ENCODE measurements around the gene SEPTIN6. TPM values are rescaled to one million over a fixed set of nuclear protein-coding genes. Genes with fewer than 3 reads are reported as not detected.

SEPTIN6 gene
- polyA plus RNA-seq, 1 of the 3 experiments (the other 2 are of a cell fraction) = 33.1 TPM

GRCh38 chrX:119706616-119707015 lies 13.6 kb upstream of the SEPTIN6 start:
- Histone ChIP-seq H2AFZ (ENCODE audit: low read depth) (no peak overlapping the region), H3K4me3 (ENCODE audit: low read depth in 2 of 2, low read length in 1 of 2) (no peak overlapping the region), H3K79me2 (ENCODE audit: insufficient read depth) (no peaks in the 10 kb centered on the region), H3K27ac (ENCODE audit: low read depth in 2 of 2, low read length in 1 of 2) (no peak overlapping the region), H3K9me2 (no peaks in the 10 kb centered on the region), H3K4me2 (no peak overlapping the region), H4K20me1 (ENCODE audit: insufficient read depth) (no peaks in the 10 kb centered on the region), H3K36me3 (replicated peaks in 1 of 2; ENCODE audit: control insufficient read depth in 1 of 2, insufficient read depth in 2 of 2, low read length in 1 of 2) (no peaks in the 10 kb centered on the region), H3K9ac (no peak overlapping the region), H3K27me3 (ENCODE audit: insufficient read depth) (0 out of 2 replicates have a peak, but pooled peaks cover 8% of the 10 kb centered on the region), H3F3A (replicated peaks; ENCODE audit: insufficient read depth) (no peaks in the 10 kb centered on the region), H3K4me1 (ENCODE audit: control insufficient read depth in 1 of 2, insufficient read depth in 2 of 2, low read depth in 1 of 2, low read length in 1 of 2) (no peaks in the 10 kb centered on the region), H3K9me3 (no peaks in the 10 kb centered on the region)
- WGBS (ENCODE audit: low lambda C conversion rate) = 40% methylated on average over 5 of the region's 5 CpGs
- no peak for DNase-seq
- ChIA-PET CTCF (no interaction called here), POLR2A (no interaction called here)
- TF ChIP-seq NRF1 (IDR thresholded peaks at IDR 0.05; ENCODE audit: low read depth, low read length) (no peak), REST (IDR thresholded peaks at IDR 0.05; ENCODE audit: low read depth, low read length) (no peak), SMC3 (IDR thresholded peaks at IDR 0.05; ENCODE audit: low read depth, low read length) (no peak), ZBTB33 (IDR thresholded peaks at IDR 0.05; ENCODE audit: borderline replicate concordance, low read depth) (no peak), POLR2AphosphoS5 (IDR thresholded peaks at IDR 0.05; ENCODE audit: low read depth, low read length) (no peak), JUND (IDR thresholded peaks at IDR 0.05) (no peak), MEF2A (IDR thresholded peaks at IDR 0.05; ENCODE audit: borderline replicate concordance, low read depth) (no peak), USF2 (IDR thresholded peaks at IDR 0.05; ENCODE audit: borderline replicate concordance, low read depth, low read length) (no peak), USF1 (IDR thresholded peaks at IDR 0.05; ENCODE audit: borderline replicate concordance, low read depth) (no peak), SIN3A (IDR thresholded peaks at IDR 0.05; ENCODE audit: borderline replicate concordance, low read depth, low read length) (no peak), FOSL2 (IDR thresholded peaks at IDR 0.05; ENCODE audit: borderline replicate concordance, low read depth) (no peak)

All from SK-N-SH (cell line).